CD4-positive, alpha-beta T cell treated with Interleukin-17A for 4 hours (primary cell): ENCODE results near the gene TEX35.
"Not testable (repeated sequence)": the region's sequence is repeated elsewhere in the genome, so short reads cannot be mapped to it uniquely, and the experiment has no call there.

Experiments used
- DNase-seq: peaks from one replicate; pipeline ENCODE4 v3.0.0-alpha.2; 2020; ENCODE audit warnings: mixed read lengths

TEX35 gene

DNA sequence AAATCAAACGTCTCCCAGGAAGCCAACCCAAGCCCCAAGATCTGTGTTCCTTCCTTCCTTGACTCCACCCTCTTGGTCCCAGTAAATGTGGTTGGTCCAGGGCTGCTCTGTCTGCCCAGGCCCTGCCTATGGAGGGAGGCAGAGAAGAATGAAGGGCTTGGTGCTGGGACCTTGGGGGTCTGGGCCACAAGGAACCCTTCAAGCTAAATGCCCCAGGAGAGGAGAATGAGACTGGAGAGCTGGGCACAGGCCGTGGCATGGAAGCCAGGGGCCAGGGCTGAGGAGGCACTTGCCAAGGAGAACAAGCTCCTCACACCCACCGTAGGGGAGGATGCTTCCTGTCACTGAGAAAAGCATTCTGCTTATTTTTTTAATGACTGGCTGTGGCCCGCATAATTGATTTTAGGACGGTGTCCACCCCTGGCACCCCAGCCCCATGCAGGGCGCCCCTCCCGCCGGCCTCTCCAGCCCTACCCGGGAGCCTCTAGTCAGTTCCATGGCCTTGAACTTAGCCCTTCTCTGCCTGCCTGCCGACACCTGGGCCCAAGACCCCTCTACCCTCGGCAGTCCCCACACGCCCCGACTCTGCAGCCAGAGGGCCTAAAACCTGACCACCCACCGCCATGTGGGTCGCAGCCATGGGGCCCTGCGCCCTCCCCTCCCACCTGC is 17.0 kb upstream of the TEX35 start:
- DNase-seq, result no peak

DNA sequence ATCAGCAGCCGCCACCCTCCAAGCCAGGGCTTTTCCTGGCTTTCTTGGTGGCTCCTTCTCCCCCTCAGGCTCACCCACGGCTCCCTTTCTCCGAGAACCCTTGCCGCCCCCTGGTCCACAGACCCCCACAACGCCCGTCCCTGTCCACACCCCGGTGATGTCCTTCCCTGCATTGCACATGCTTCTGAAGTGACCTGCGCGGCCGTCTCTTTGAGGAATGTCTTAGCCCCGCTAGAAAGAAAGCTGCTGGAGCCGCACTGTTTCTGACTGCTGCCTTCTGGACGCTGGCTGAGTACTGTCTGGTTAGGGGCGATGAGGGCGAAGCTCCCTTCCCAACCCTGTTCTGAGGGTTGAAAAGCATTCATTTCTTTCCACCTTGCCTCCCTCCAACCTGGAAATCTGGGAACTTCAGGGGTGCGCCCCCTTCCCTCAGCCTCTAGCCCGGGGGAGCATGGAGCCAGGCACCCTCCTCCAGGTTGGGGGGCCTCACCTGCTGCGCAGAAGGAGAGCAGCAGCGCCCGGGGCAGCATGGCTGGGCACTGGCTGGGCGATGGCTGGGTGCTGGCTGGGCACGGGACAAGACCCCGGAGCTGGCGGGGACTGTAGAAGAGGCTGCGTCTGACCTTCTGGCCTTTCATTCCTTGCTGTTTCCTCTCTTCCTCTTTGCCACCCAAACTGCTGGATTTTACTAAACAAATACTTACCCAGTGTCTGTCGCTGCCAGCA is 16.3 kb upstream of the TEX35 start, which contains the start of gene CLEC20A:
CLEC20A (minus strand) TSS at position 555 of the 726 bp plus-strand sequence; CDS start at position 530, 25 bp downstream.
- DNase-seq, result no peak

DNA sequence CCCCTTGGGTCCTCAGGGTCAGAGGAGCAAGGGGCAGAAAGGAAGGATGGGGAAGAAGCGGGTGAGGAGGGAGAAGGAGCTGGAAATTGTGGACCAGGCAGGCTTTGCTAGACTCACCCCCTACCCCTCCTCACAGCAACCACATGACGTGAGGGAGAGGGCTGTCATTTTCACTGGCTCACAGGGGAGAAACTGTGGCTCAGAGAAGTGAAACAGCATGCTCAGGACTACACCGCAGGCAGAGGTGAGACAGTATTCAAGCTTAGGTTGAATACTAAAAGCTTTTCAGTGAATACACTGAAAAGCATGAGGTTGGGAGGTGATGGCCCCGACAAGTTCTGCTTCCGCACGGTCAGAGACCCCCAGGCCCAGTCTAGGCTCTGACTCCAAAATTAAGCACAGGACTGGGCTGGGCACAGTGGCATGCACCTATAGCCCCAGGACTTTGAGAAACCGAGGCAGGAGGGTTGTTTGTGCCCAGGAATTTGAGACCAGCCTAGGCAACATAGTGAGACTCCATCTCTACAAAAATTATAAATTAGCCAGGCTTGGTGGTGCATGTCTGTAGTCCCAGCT is 14.9 kb upstream of the TEX35 start:
- DNase-seq, result no peak

DNA sequence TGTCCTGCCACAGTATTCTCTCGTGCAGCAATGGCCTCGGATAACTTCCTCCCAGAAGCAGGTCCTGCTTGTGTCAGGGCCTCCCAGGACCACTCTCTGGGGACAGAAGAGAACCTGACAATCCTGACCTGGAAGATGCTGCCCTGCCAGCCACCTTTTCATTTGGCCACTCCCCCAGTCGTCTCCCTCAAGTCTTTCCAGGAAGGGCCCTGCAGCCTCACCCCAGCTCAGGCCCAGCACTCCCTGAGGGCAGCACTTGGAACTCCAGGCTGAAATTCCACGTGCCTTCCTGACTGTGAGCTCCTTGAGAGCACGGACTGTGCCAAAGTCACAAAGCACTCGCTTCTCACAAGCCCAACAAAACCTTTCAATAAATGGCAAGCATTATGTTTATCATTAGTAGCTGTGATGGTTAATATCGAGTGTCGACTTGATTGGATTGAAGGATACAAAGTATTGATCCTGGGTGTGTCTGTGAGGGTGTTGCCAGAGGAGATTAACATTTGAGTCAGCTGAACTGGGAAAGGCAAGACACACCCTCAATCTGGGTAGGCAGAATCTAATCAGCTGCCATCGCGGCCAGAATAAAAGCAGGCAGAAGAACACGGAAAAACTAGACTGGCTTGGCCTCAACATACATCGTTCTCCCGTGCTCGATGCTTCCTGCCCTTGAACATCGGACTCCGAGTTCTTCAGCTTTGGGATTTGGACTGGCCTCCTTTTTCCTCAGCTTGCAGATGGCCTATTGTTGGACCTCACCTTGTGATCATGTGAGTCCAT is 13.8 kb upstream of the TEX35 start:
- DNase-seq, result no peak

DNA sequence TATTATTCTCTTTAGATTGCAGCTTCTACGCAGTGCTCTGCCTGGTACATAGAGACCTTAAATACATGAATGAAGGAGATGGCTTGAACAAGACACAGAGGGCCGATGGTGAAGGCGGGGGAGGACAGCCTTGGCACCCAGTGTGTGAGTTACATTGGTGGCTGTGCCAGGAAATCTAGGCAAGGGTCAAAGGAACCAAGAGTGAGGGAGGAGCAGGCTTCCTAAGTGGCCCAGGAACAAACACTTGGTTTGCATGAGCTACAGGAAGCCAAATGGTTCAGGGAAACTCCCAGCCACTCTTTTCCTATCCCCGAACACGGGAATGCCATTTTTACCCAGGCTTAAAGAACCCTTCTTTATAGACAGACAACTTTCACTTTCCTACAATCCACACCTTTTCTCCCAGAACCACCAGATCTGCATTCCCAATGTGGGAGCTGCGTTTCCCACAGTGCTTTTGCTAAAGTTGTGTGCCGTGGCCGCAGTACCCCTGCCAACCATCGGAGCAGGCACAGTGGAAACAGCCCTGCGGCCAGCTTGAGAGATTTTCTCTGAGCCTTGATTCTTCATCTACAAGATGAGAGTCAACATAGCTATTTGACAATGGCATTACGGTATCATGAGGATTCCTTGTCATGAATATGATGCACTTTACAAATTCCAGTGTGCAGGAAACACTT is 12.7 kb upstream of the TEX35 start:
- DNase-seq, result no peak

DNA sequence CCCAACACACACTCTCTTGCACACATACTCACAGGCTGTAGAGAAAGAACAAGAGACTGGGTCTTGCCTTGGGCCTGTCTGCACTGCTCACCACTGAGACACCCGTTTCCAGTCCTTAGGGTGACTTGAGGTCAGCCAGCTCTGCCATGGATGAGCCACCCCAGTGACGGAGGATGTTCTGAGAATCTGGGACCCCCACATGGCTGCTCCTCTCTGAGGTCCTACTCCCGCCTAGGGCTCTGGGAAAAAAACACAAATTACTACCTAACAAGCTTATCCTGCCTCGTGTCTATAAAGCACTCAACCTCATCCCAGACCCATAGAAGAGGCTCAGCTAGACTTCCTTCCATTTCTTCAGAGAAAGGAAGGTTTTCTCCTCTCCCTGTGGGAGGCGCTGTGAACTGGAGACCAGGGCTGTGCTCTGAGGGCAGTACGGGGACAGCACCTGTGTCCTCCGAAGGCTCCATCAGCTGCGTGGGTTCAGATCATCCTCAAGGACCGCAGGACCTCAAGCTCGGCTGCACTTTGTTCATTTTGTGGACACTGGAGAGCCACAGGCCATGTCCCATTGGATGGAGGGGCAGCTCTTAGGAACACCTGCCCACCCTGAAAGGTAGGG is 11.9 kb upstream of the TEX35 start:
- no peak for DNase-seq

DNA sequence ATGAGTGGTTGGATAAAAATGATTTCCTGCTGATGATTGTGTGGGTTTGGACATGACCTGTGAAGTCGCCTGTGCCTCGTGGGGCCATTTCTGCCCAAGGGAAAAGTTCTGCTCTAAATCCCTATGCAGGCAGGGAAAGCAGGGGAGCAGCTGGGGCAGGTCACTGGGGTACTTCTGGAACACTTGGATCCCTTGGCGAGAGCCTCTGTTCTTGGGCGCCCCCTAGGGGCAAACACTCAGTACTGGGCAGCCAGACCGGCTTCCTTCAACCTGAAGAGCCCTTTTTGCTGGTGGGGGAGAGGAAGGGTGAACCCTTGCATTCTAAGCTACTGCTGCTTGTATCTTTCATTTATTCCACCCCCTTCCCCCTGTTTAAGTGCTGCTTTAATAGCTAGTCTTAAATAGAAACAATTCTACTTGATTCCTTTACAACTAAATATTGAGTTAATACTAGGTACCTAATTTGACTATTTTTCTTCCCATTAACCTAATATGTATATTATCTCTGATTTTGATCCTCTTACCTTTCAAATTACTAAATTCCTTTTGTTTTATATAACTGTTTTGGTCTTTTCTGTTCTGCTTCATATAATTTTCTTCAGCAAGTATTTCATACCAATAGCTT is 11.1 kb upstream of the TEX35 start:
- DNase-seq, result peak; percentile 51

DNA sequence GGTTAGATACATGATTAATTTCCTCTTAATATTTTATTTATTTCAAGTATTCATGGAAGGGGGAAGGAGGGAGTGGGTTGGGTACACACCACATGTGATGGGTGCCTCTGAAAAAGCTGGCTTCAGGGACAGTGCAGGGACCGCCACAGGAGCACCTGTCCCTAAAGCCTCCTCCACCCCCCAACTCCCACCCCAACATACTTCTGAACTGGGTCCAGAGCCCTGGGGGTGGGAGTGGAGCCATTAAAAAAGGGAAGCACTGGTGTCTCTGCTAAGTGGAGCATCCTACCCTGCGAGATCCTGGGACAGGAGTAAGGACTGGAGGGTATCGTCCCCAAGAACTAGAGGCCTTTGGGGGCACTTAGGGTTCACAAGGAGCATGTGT is 10.6 kb upstream of the TEX35 start:
- no peak for DNase-seq

DNA sequence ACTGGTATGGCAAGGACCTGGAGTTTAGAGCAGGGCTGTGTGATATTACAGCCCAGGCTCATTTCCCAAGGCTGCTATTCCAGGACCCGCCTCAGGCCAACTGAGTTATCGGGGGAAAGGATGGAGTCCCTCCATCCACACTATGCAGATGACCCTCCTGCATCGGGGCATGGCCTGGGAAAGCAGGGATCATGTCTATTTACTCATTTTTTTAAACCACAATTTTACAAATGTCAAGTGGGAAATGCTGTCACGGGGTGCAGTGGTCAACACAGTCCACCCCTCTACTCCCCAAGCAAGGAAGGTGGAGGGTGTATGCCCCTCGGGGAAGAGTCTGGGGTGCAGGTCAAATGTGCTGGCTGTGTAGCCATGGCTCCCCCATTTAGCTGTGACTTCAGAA is 10.1 kb upstream of the TEX35 start:
- no peak for DNase-seq

DNA sequence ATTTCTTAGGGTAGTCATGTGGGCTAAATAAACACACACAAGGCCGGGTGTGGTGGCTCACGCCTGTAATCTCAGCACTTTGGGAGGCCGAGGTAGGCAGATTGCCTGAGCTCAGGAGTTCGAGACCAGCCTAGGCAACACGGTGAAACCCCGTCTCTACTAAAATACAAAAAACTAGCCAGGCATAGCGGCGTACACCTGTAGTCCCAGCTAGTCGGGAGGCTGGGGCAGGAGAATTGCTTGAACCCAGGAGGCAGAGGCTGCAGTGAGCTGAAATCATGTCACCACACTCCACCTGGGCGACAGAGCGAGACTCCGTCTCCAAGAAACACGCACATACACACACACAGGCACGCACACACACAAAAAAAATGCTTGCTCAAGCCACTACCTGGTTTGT is 9.6 kb upstream of the TEX35 start:
- not testable (repeated sequence) for DNase-seq

DNA sequence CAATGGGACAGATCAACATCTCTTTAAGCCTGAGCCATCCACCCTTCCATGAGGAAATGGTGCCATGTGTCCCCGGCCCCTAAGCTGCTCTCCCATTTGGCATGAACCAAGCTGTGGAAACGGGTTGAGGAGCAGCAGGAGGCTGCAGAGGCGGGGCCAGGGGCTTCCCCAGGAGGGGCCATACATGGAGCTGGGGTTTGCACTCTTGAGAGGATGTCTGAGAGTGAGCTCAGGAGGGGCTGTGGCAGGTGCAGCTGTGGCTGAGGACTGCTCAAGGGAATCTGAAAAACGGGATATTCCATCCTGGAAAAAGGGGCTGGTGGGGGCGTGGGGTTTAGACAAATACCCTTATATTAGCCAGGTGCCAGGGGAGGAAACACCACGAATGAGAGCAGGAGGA is 9.1 kb upstream of the TEX35 start:
- no peak for DNase-seq

DNA sequence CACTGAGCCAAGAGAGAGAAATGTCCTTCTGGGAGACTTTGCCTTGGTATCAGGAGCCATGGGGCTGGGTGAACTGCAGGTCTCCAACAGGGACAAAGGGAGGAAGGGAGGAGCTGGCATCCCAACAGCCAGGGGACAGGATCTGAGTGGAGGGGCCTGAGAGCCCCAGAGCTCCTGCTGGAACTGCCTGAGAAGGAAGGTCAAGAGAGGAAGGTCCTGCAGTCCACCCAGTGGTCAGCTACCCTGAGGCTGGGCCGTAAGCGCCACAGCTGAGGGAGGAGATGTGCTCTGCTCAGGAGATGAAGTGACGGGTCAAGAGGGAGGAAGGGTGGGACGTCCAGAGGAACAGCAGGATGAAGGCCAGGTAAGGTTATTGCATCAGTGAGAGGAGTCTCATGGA is 8.6 kb upstream of the TEX35 start:
- no peak for DNase-seq

DNA sequence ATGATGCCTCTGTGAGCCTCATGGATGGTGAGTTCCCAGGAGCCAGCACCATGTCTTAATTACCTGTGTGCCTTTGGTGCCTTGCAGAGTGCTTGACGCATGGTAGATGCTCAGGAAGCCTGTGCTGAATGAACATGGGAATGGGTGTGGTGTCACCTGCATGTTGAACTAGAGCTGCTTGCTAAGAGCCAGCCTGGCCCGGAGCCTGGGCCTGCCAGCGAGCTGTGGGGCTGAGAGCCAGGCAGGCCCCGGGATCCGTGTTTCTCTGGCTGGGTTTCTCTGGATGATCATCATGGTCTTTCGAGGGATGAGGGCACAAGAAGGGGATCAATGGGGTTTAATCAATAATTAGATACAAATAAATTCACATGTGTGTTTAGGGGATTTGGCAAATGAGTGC is 6.7 kb upstream of the TEX35 start:
- no peak for DNase-seq

DNA sequence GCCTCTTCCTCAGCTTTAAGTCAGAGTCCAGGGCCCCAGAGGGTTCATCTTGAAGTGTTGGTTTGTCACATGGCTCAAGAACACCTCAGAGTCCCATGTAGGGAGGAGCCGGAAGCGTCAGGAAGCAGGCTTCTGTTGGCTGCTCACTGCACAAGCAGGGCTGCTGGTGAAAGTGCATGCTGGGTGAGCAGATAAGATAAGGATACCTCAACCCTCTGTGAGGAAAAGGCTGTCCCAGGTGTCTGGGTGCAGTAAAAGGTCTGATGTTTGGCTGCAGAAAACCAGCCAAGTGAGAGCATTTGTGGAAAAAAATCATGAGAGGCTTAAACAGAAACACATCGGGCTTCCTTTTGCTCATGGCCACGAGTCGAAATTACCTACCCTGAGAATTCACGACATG is 6.2 kb upstream of the TEX35 start:
- no peak for DNase-seq

DNA sequence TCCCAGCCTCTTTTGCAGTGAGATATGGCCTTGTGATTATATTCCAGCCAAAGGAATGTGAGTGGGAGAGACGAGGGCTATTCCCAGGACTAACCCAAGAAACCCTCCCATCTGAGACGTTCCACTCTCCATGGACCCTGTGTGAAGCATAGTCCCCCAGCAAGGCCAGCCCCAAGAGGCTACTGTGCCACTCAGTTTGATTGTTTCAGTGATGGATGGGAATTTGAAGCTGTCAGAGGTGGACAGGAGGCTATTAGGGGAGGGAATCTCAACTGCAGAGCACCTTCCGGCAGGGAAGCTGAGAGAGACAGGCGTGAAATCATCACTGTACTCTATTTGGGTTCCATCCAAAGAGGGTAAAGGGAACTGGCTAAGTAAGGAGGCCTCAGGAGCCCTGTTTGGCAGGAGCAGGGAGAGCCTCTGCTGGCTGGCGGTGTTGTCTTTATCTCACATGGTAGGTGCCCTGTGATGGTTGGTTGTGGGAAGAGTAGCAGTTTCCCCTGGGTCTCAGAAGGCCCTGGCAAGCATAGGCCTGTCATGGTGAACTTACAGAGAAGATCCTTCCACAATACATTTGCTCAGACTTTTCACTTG is 3.4 kb upstream of the TEX35 start:
- DNase-seq, result no peak

DNA sequence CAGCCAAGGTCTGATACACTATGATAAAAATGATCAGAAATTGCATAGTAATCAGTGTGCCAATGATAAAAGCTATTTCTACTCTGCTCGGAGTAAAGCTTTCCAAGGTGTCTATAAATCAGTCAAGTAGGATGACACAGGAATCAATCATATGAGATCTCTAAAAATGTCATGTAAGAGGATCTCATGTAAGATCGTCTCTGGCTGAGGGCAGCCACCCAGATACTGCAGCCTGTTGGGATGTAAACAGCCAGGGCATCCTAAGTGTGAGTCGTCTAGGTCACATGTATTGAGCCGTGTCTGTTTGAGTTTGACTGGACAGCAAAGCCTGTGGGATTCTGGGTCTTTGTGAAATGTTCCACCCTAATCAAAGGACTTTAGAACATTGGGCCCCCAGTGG is 2.8 kb upstream of the TEX35 start:
- DNase-seq, result no peak

DNA sequence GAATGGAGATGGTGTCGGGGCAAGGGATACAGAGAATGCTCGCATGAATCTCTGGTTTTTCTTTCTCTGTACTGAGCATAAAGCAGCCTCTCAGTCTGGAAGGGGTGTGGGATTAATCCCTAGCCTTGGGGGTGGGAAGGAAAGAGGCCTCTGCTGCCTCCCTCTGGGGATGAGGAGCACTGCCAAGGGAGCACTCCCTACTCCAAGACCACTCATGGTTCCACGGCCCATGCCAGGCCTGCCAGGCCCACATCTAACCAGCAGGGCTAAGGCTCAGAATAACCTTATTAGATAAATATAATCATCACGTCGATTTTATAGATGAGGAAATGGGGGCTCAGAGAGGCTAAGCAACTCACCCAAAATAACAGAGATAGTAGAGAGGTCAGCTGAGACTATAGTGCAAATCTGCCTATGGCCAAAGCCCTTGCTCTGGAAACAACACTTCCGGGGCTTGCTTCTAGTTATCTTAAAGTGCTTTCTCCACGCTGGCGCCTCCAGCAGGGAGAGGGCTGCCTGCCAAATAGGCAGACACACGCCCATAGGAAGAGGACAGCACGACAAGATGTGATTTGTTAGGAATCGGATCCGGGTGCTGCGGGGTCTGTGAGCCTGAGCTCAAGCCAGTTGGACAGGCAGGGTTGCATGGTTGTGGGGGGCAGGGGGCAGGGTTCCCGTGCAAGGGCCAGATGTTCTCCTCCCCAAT is 522 bp downstream of the TEX35 start:
- DNase-seq, result no peak

DNA sequence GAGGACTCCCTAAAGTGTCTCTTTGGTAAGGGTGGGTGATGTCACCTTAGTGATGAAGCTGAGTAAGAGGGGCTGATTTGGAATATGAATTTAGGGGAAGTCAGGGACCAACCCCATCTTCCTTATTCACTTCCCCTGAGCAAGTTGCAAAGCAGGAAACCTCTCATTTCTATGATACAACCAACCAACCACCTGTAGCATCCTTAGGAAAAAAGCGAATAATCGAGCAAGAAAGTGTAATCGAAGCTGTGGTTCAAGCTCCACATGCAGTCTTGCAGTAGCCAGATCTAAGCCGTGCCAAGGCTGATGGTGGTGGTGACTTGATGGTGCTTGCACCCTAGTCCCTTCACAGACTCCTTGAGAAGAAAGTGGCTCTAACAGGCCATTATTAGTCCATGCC is 3.2 kb downstream of the TEX35 start:
- no peak for DNase-seq

DNA sequence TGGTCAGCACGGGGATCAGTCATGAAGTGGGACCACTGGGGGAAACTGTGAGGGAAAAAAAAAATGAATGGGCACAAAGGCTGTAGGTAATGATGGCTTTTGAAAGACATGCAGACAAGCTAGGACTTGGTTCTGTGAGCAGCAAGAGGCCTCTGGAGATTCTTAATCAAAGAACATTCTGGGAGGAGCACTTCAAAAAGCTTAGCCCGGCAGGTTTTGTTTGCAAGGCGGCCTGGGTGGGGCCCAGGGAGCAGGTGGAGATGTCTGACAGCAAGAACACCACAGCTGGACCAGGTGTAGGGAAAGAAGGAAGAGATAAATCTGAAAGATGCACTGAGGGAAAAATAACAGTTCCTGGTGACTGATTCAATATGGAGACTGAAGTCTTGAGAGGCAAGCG is 6.0 kb downstream of the TEX35 start:
- no peak for DNase-seq

DNA sequence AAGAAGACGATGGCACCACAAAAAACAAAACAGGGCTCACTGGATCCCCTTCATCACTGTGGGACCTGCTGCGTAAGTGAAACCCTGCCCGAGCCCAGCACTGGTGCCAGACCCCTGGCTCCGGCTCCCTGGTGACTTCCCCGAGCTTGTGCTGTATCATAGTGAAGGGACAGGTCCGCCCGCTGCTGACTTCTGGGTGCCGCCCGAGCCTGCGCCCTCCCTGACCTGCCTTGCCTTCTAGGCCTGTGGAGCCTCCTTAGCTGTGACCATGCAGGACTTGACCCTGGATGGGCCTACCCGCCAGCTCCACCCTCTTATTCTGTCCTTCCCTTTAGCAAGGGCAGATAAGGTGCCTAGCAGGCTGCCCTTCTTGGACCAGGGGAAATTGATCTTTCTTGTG is 7.9 kb downstream of the TEX35 start:
- DNase-seq, result no peak

DNA sequence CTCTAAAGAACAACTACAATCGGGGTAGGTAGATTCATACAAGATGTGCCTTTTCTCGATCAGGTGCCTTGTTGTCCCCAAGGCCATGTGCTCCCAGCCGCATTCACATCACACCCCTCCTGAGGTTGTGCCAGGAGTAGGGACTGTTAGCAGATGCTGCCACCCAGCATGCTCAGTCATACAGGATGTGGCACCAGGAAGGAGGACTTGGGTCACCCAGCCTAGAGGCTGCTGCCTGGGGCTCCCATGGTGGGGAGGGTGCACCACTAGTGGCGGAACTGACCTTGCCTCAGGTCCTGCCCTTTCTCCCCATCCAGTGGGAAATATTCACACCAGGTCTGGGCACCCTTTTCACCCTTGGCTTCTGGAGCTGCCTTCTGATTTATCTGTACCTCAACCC is 8.3 kb downstream of the TEX35 start:
- DNase-seq, result no peak
